ENCODE data around the gene HELT.

DNA sequence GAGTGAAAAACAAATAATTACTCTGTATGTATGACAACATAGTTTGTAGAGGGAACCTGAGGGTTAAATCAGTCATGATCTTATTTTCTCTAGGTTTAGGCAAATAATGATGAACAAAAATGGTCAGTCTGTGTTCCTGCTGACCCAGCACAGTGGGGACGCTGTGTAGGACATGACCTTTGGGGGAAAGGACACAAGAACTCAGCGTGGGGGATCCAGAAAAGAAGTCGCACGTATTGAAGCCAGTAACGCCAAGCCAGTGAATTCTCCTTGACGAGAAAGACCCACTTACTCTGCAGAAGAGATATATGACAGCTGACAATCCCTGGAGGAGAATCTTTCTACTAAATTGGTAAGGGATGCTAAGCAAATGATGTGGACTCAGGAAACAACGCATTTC, 36.6 kb downstream of the HELT start:
- TF ChIP-seq CTCF (IDR thresholded peaks at IDR 0.05 in 4 of 5, conservative IDR thresholded peaks at IDR 0.05 in 1 of 5) (no peak), POLR2A (IDR thresholded peaks at IDR 0.05) (no peak)

Data from gastrocnemius medialis (tissue), 4 donors.